HCT116 (cell line): ENCODE data around the gene UACA. TPM values are rescaled to one million over a fixed set of nuclear protein-coding genes. Genes with fewer than 3 reads are reported as not detected.

Experiments
- ATAC-seq: fragments of 200-7000 bp; cut with Tn5 transposase; 2 replicates; pipeline ENCODE4 v1.9.1; 2020; ENCODE audit warnings: mild to moderate bottlenecking, moderate library complexity
- BruUV-seq: library from RNA; stranded (reverse); fragments of 400-500 nt; replicated peaks from 2 replicates; lab custom pipeline; 2021; lab: Mats Ljungman, UMichigan
- CTCF ChIA-PET: fragments of 300-600 bp; sonication (Branson Sonifier 250); formaldehyde crosslinking; loops from one replicate; lab custom pipeline; 2021; ENCODE audit warnings: antibody characterized with exemption; lab: Charles Lee
- POLR2A ChIA-PET: fragments of 300-600, 350-600 bp; sonication (Branson Sonifier 250); formaldehyde crosslinking; loops from one replicate; lab custom pipeline; 2021; ENCODE audit warnings: antibody characterized with exemption; lab: Charles Lee
- RAD21 ChIA-PET, 2 experiments: fragments of 300-600 bp; sonication (Branson Sonifier 250); formaldehyde crosslinking; loops; one replicate each; lab custom pipeline; 2023; ENCODE audit warnings: low total read pairs in 2 of 2; ENCODE audit not compliant: uncharacterized antibody in 2 of 2, unreplicated experiment in 2 of 2, low non-redundant PET in 1 of 2; lab: Charles Lee
- DNase-seq: peaks from one replicate; pipeline ENCODE4 v3.0.0-alpha.2; 2010; ENCODE audit warnings: low read depth, low spot score
- H2AFZ ChIP-seq: fragments of 200-600 bp; shearing (Covaris generic), sonication (generic); 2 replicates; pipeline ENCODE4 v1.6.1; 2017; ENCODE audit warnings: low read depth, mixed run types, mixed read lengths, antibody characterized with exemption, low read length; ENCODE audit not compliant: poor library complexity, severe bottlenecking
- H3K27ac ChIP-seq: 2 replicates; pipeline ENCODE4 v1.5.1; 2012; ENCODE audit warnings: low read depth, low read length
- H3K27me3 ChIP-seq: fragments of 200-600 bp; sonication (generic); 2 replicates; pipeline ENCODE4 v1.6.1; 2016; ENCODE audit warnings: mixed run types, low read length, mixed read lengths; ENCODE audit not compliant: insufficient read depth
- H3K36me3 ChIP-seq, 2 experiments: fragments of 200-500 bp in 1 of 2; fragments of 200-600 bp in 1 of 2; sonication (Bioruptor generic) in 1 of 2; sonication (generic) in 1 of 2; 2 replicates each; pipeline versions ENCODE4 v1.5.1 to v1.6.1; 2014 to 2016; ENCODE audit warnings: low read length in 2 of 2, inconsistent platforms in 1 of 2, mixed read lengths in 1 of 2, mixed run types in 1 of 2; ENCODE audit not compliant: insufficient read depth in 2 of 2, control insufficient read depth in 1 of 2
- H3K4me1 ChIP-seq, 2 experiments: fragments of 200-600 bp in 1 of 2; sonication (generic) in 1 of 2; 2 replicates each; pipeline versions ENCODE4 v1.5.1 to v1.6.1; 2012 to 2017; ENCODE audit warnings: low read length in 2 of 2, inconsistent platforms in 1 of 2, mild to moderate bottlenecking in 1 of 2, mixed read lengths in 1 of 2, mixed run types in 1 of 2, moderate library complexity in 1 of 2; ENCODE audit not compliant: insufficient read depth in 2 of 2, control insufficient read depth in 1 of 2
- H3K4me2 ChIP-seq: fragments of 200-600 bp; sonication (generic); 2 replicates; pipeline ENCODE4 v1.6.1; 2017; ENCODE audit warnings: mixed run types, low read length, mixed read lengths
- H3K4me3 ChIP-seq, 2 experiments: fragments of 200-600 bp in 1 of 2; sonication (generic) in 1 of 2; replicated peaks in 1 of 2; 2 replicates each; pipeline ENCODE4 v1.5.1; 2011 to 2016; ENCODE audit warnings: low read length in 2 of 2, control low read depth in 1 of 2, low read depth in 1 of 2, mild to moderate bottlenecking in 1 of 2, mixed read lengths in 1 of 2, mixed run types in 1 of 2
- H3K79me2 ChIP-seq: fragments of 200-600 bp; sonication (generic); 2 replicates; pipeline ENCODE4 v1.6.1; 2017; ENCODE audit warnings: mild to moderate bottlenecking, mixed run types, low read length, moderate library complexity, mixed read lengths; ENCODE audit not compliant: insufficient read depth
- H3K9ac ChIP-seq: fragments of 200-600 bp; sonication (generic); 2 replicates; pipeline ENCODE4 v1.6.1; 2016; ENCODE audit warnings: low read length, mixed read lengths
- H3K9me2 ChIP-seq: fragments of 200-600 bp; sonication (generic), shearing (Covaris generic); 2 replicates; pipeline ENCODE4 v1.6.1; 2017; ENCODE audit warnings: mixed run types, mild to moderate bottlenecking, moderate library complexity; ENCODE audit not compliant: insufficient read depth
- H3K9me3 ChIP-seq, 2 experiments: fragments of 200-500 bp in 1 of 2; fragments of 200-600 bp in 1 of 2; sonication (Bioruptor generic) in 1 of 2; sonication (generic) in 1 of 2; 2 replicates each; pipeline ENCODE4 v1.6.1; 2014 to 2017; ENCODE audit warnings: low read length in 2 of 2, mixed read lengths in 2 of 2, inconsistent platforms in 1 of 2, low read depth in 1 of 2, mild to moderate bottlenecking in 1 of 2, mixed run types in 1 of 2, moderate library complexity in 1 of 2; ENCODE audit not compliant: control insufficient read depth in 1 of 2, insufficient read depth in 1 of 2
- H4K20me1 ChIP-seq: fragments of 200-600 bp; sonication (generic), shearing (Covaris generic); 2 replicates; pipeline ENCODE4 v1.6.1; 2017; ENCODE audit warnings: mixed run types, mild to moderate bottlenecking, moderate library complexity; ENCODE audit not compliant: insufficient read depth
- CEBPB ChIP-seq: IDR thresholded peaks from 2 replicates; pipeline ENCODE4 v1.6.1; 2012; ENCODE audit warnings: low read depth
- EGR1 ChIP-seq: IDR thresholded peaks from 2 replicates; pipeline ENCODE4 v1.6.1; 2012; ENCODE audit warnings: low read depth
- EZH2phosphoT487 ChIP-seq: fragments of 200-600 bp; IDR thresholded peaks from 2 replicates; pipeline ENCODE4 v1.6.1; 2018; ENCODE audit warnings: antibody characterized with exemption, borderline replicate concordance
- JUND ChIP-seq: IDR thresholded peaks from 2 replicates; pipeline ENCODE4 v1.6.1; 2012
- SIN3A ChIP-seq: IDR thresholded peaks from 2 replicates; pipeline ENCODE4 v1.6.1; 2012; ENCODE audit warnings: low read depth
- YY1 ChIP-seq: IDR thresholded peaks from 2 replicates; pipeline ENCODE4 v1.6.1; 2011; ENCODE audit warnings: low read length, low read depth, moderate library complexity, mild to moderate bottlenecking; ENCODE audit not compliant: insufficient replicate concordance; ENCODE audit errors: extremely low read depth
- intact Hi-C: fragments of 100-400 bp; cut with micrococcal nuclease; formaldehyde crosslinking; loops from 2 replicates; pipeline ENCODE4 v1.10.0; 2022
- total RNA-seq: library from RNA; stranded (reverse); gene quantifications from one replicate; pipeline ENCODE4 v1.2.1, GENCODE V29; 2021; ENCODE audit not compliant: unreplicated experiment
- TF ChIP-seq, protein P1 (sequence below), 3 experiments: fragments of 200-600 bp in 1 of 3; sonication (generic) in 1 of 3; IDR thresholded peaks in 2 of 3; conservative IDR thresholded peaks in 1 of 3; 2 replicates each; pipeline ENCODE4 v1.5.1; 2012 to 2017; ENCODE audit warnings: low read depth in 2 of 3, low read length in 2 of 3, antibody characterized with exemption in 1 of 3, borderline replicate concordance in 1 of 3, control low read depth in 1 of 3, mild to moderate bottlenecking in 1 of 3, mixed read lengths in 1 of 3, mixed run types in 1 of 3, moderate library complexity in 1 of 3; ENCODE audit not compliant: insufficient read depth in 1 of 3
- TF ChIP-seq, protein P2 (sequence below): IDR thresholded peaks from 2 replicates; pipeline ENCODE4 v1.6.1; 2012
- TF ChIP-seq, protein P3 (sequence below): IDR thresholded peaks from 2 replicates; pipeline ENCODE4 v1.6.1; 2011; ENCODE audit warnings: mild to moderate bottlenecking, low read length, moderate library complexity; ENCODE audit not compliant: insufficient replicate concordance; ENCODE audit errors: extremely low read depth

UACA gene
- total RNA-seq, 1 experiment from 2014 or later = 47.4 TPM

- H3K79me2 ChIP-seq = no peaks in the 10 kb centered on the region
- H3K9me2 ChIP-seq = no peaks in the 10 kb centered on the region
- H3K4me2 ChIP-seq = no peak overlapping the region
- H3K4me1 ChIP-seq = no peaks in the 10 kb centered on the region
- BruUV-seq = no TSS peak
- H3K36me3 ChIP-seq = no peaks in the 10 kb centered on the region
- RAD21 ChIA-PET = no interaction called here
- H3K9me3 ChIP-seq = peaks cover 0 to 3% of the 10 kb centered on the region in 2 experiments; a peak in 1 of 4 replicates
- intact Hi-C loops = no loop called here
- no peaks in the 10 kb centered on the region for H4K20me1 ChIP-seq
- H3K9ac ChIP-seq = no peak overlapping the region
- no peak overlapping the region for H3K4me3 ChIP-seq
- POLR2A ChIA-PET = no interaction called here
- no peak overlapping the region for H2AFZ ChIP-seq
- ATAC-seq (no peak), DNase-seq (no peak)
- H3K27me3 ChIP-seq = no peaks in the 10 kb centered on the region
- CTCF ChIA-PET = no interaction called here
- H3K27ac ChIP-seq = no peak overlapping the region
- TF ChIP-seq JUND = no peak
- TF ChIP-seq, protein P1, sequence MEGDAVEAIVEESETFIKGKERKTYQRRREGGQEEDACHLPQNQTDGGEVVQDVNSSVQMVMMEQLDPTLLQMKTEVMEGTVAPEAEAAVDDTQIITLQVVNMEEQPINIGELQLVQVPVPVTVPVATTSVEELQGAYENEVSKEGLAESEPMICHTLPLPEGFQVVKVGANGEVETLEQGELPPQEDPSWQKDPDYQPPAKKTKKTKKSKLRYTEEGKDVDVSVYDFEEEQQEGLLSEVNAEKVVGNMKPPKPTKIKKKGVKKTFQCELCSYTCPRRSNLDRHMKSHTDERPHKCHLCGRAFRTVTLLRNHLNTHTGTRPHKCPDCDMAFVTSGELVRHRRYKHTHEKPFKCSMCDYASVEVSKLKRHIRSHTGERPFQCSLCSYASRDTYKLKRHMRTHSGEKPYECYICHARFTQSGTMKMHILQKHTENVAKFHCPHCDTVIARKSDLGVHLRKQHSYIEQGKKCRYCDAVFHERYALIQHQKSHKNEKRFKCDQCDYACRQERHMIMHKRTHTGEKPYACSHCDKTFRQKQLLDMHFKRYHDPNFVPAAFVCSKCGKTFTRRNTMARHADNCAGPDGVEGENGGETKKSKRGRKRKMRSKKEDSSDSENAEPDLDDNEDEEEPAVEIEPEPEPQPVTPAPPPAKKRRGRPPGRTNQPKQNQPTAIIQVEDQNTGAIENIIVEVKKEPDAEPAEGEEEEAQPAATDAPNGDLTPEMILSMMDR (IDR thresholded peaks at IDR 0.05 in 2 of 3, conservative IDR thresholded peaks at IDR 0.05 in 1 of 3; ENCODE audit: borderline replicate concordance in 1 of 3, insufficient read depth in 1 of 3, low read depth in 2 of 3, low read length in 2 of 3) = no peak
- TF ChIP-seq, protein P2, sequence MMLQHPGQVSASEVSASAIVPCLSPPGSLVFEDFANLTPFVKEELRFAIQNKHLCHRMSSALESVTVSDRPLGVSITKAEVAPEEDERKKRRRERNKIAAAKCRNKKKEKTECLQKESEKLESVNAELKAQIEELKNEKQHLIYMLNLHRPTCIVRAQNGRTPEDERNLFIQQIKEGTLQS = no peak
- no peak for TF ChIP-seq EGR1
- TF ChIP-seq YY1 = no peak
- no peak for TF ChIP-seq CEBPB
- TF ChIP-seq, protein P3, sequence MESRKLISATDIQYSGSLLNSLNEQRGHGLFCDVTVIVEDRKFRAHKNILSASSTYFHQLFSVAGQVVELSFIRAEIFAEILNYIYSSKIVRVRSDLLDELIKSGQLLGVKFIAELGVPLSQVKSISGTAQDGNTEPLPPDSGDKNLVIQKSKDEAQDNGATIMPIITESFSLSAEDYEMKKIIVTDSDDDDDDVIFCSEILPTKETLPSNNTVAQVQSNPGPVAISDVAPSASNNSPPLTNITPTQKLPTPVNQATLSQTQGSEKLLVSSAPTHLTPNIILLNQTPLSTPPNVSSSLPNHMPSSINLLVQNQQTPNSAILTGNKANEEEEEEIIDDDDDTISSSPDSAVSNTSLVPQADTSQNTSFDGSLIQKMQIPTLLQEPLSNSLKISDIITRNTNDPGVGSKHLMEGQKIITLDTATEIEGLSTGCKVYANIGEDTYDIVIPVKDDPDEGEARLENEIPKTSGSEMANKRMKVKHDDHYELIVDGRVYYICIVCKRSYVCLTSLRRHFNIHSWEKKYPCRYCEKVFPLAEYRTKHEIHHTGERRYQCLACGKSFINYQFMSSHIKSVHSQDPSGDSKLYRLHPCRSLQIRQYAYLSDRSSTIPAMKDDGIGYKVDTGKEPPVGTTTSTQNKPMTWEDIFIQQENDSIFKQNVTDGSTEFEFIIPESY = no peak
- TF ChIP-seq SIN3A = no peak
- TF ChIP-seq EZH2phosphoT487 = no peak
Measured at GRCh38 chr15:70625438-70625837, 137.9 kb downstream of the UACA start.
